Mucosa of descending colon (tissue), 3 donors: ENCODE data around the gene AXDND1. TPM values are rescaled to one million over a fixed set of nuclear protein-coding genes. Genes with fewer than 3 reads are reported as not detected.

ENCODE experiments used
- ATAC-seq: fragments of 200-7000 bp; cut with Tn5 transposase; one replicate; pipeline ENCODE4 v1.9.1; 2020; ENCODE audit warnings: mild to moderate bottlenecking, moderate library complexity
- DNase-seq, 3 donors: peaks; one replicate each; pipeline ENCODE4 v3.0.0-alpha.2; 2020
- H3K36me3 ChIP-seq: fragments of 200-600 bp; one replicate; pipeline ENCODE4 v1.8.0; 2021; ENCODE audit warnings: low read depth, mild to moderate bottlenecking
- H3K4me1 ChIP-seq: fragments of 200-600 bp; one replicate; pipeline ENCODE4 v1.8.0; 2021; ENCODE audit warnings: low read depth, mild to moderate bottlenecking
- H3K4me3 ChIP-seq: fragments of 200-600 bp; one replicate; pipeline ENCODE4 v1.8.0; 2021; ENCODE audit warnings: mild to moderate bottlenecking
- H3K9me3 ChIP-seq: fragments of 200-600 bp; one replicate; pipeline ENCODE4 v1.8.0; 2021; ENCODE audit warnings: mild to moderate bottlenecking
- CTCF ChIP-seq: fragments of 200-600 bp; IDR thresholded peaks from one replicate; pipeline ENCODE4 v1.8.0; 2022; ENCODE audit warnings: antibody characterized with exemption, mild to moderate bottlenecking
- intact Hi-C, 2 donors: fragments of 100-400 bp; cut with DNase I in 1 of 2; cut with micrococcal nuclease in 1 of 2; formaldehyde crosslinking; loops; one replicate each; pipeline versions ENCODE4 v1.11.0 to v1.11.1; 2022; cut with DNase I, micrococcal nuclease
- total RNA-seq, 3 donors: library from RNA; stranded (reverse); fragmentation: NEBNext Ultra II Directional in 2 of 3; extraction: Animal tissue kit (Norgen Biotek cat#: 25700) in 2 of 3; gene quantifications; one replicate each; pipeline versions ENCODE4 v1.2.1 to v1.2.4, GENCODE V29; 2021 to 2023
- donor health status: DM: no; HTN: no; CAD: no; lungs with moderate emphysema.
- donor health status: DM: no; HTN: no; CAD: no.
- donor health status: DM: no; HTN: yes; CAD: no.

The AXDND1 gene
- total RNA-seq, 3 donors from 2014 or later = 5.6 to 21.1 (median 10.2) TPM

- no peaks in the 10 kb centered on the region for H3K4me1 ChIP-seq
- TF ChIP-seq CTCF = no peak
- no peak for DNase-seq
- H3K4me3 ChIP-seq = no peak overlapping the region
- intact Hi-C loops = no loop called here
- H3K9me3 ChIP-seq = no peaks in the 10 kb centered on the region
- no peaks in the 10 kb centered on the region for H3K36me3 ChIP-seq
- ATAC-seq = no peak
These were observed 179.6 kb downstream of the AXDND1 start for GRCh38 chr1:179545321-179545720.

GRCh38 chr1:179547021-179547535, 181.3 kb downstream of the AXDND1 start:
- ATAC-seq (no peak), DNase-seq (no peak)
- Histone ChIP-seq H3K4me3 (no peak overlapping the region), H3K36me3 (no peaks in the 10 kb centered on the region), H3K9me3 (no peaks in the 10 kb centered on the region), H3K4me1 (no peaks in the 10 kb centered on the region)
- intact Hi-C loops = no loop called here
- TF ChIP-seq CTCF = no peak

- no peak for TF ChIP-seq CTCF
- H3K4me3 ChIP-seq = no peak overlapping the region
- no peak for DNase-seq
- no peak for ATAC-seq
- H3K9me3 ChIP-seq = no peaks in the 10 kb centered on the region
- intact Hi-C loops = no loop called here
- no peaks in the 10 kb centered on the region for H3K4me1 ChIP-seq
- no peaks in the 10 kb centered on the region for H3K36me3 ChIP-seq
These were observed 183.0 kb downstream of the AXDND1 start for GRCh38 chr1:179548666-179549367.

GRCh38 chr1:179549368-179549700, 183.6 kb downstream of the AXDND1 start:
- no peaks in the 10 kb centered on the region for H3K36me3 ChIP-seq
- intact Hi-C loops = no loop called here
- no peak overlapping the region for H3K4me3 ChIP-seq
- TF ChIP-seq CTCF = no peak
- ATAC-seq (peak; percentile 81), DNase-seq (no peak)
- no peaks in the 10 kb centered on the region for H3K9me3 ChIP-seq
- H3K4me1 ChIP-seq = no peaks in the 10 kb centered on the region

GRCh38 chr1:179550746-179551682, 185.2 kb downstream of the AXDND1 start:
- Histone ChIP-seq H3K36me3 (no peaks in the 10 kb centered on the region), H3K4me1 (no peaks in the 10 kb centered on the region), H3K4me3 (no peak overlapping the region), H3K9me3 (no peaks in the 10 kb centered on the region)
- TF ChIP-seq CTCF = no peak
- no peak for ATAC-seq
- DNase-seq = no peak
- intact Hi-C loops = no loop called here
